ENCODE data around the gene EBNA1BP2.
"Not testable (repeated sequence)": the region's sequence is repeated elsewhere in the genome, so short reads cannot be mapped to it uniquely, and the experiment has no call there.

EBNA1BP2 gene

DNA sequence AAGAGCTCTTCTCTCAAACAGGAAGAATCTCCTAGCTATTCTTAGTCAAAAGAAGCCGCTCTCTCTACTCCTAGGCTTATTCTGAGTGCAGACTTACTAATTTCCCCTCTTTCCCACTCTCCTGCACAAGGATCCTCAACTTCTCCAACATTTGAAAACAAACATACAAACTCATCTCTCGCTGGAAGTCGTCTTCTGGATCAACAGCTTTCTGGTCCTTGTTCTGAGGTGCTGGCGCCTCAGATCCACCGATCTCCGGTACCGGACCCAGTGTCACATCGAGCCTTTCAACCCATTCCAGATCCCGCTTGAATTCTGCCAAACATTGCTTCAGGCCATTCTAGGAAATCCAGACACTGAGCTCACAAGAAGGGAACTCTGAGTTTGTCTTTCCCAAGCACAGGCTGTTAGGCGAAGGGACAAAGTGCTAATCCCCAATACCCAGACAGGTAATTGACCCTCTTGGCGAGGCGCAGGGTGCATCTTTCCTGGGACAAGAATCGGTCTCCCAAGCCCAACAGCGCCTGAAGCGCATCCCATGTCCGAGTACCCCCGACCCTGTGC lies 696 bp downstream of the EBNA1BP2 start:
- DNase-seq: no peak

DNA sequence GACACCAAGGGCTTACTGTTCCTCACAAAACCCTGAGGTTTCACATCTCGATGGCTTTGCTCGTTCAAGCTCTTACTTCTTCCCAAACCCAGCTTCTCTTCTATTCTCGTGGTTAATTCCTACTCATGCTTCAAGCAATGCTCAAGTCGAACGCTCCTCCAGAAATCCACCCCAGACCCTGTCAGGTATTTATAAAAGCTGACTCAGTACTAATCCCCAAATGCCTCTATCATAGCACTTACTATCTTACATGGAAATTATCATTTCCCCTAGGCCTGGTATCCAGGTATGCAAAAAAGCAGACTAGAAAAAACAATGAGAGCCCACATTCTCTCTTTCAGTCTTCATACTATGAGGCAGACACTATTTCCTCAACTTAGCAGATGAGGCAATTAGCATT lies 6.3 kb downstream of the EBNA1BP2 start:
- DNase-seq: no peak

DNA sequence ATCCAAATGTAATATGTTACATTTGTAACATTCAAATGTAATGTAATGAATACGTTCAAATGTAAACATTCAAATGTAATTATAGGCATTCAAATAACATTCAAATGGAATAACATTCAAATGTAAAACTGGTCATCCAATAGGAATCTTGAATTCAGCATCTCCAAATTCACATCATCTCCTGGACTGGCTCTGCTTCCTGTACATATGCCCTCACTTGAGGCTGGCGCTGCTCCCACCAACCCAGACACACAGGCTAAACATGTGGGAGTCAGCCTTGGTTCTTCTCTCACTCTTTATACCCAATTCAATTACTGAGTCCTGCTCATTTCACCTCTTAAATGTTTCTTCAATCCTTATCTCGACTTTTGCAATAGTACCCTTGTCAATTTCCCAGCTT lies 6.9 kb downstream of the EBNA1BP2 start:
- DNase-seq: no peak

DNA sequence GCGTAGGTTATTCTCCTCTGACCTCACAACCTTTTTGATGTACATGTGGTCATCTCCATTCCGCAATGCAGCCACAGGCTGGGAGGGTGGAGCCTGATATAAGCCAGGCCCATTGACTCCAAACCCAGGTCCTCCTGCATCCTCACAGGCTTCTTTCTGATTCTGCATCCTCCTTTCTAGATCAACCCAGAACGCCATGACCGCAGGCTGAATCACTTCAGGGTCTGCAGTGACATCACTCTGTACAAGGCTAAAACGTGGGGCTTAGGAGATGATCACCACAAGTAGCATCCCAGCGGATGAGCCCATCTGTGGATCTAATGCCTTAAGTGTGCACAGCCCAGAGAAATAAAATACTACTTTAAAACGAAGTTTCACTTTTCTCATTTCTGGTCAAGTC lies 16.1 kb downstream of the EBNA1BP2 start:
- no peak for DNase-seq

DNA sequence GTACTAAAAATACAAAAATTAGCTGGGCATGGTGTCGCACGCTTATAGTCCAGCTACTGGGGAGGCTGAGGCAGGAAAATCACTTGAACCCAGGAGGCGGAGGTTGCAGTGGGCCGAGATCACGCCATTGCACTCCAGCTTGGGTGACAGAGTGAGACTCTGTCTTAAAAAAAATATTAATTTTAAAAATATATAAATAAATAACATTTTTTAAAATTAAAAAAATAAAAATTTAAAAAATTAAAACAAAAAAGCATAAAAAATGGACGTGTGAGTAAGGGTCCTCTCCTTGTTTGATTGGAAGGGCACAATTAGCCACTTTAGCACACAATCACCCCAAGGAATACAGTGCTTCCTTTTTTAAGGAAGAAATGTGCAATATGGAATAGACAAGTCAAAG lies 18.6 kb downstream of the EBNA1BP2 start:
- no peak for DNase-seq

DNA sequence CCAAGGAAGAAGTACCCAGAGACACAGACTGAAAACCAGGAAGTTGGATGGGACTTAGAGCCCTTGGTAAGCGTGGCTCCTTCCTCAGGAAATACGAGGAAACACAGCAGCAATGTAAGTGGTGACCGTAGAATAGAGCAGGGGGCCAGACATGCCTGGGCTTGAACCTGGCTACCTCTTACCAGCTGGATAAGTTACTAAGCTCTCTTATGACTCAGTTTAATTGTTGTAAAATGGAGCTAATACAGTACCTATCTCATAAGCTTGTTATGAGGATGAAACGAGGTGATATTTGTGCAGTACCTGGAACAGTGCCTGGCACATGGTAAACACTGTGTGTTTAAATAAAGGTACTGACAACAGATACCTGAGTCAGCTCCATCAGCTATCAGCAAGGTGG lies 19.2 kb downstream of the EBNA1BP2 start:
- DNase-seq: no peak

DNA sequence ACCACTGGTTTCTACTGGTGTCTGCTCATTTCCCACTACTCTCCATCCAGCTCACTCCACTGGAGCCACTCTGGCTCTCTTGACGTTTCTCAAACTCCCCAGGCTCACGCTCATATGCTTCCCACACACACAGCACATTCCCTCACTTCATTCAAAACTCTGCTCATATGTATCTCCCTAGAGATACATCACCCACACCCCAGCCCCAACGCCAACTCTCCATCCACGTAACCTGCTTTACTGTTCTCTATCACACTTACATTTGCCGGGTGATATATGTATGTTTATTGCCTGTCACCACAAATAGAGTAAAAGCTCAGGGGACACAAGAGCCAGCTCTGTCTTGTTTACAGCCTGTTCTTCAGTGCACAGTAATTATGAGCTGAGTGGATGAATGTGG lies 22.2 kb downstream of the EBNA1BP2 start:
- peak in 1 of 3 experiments; percentile 8 for DNase-seq

DNA sequence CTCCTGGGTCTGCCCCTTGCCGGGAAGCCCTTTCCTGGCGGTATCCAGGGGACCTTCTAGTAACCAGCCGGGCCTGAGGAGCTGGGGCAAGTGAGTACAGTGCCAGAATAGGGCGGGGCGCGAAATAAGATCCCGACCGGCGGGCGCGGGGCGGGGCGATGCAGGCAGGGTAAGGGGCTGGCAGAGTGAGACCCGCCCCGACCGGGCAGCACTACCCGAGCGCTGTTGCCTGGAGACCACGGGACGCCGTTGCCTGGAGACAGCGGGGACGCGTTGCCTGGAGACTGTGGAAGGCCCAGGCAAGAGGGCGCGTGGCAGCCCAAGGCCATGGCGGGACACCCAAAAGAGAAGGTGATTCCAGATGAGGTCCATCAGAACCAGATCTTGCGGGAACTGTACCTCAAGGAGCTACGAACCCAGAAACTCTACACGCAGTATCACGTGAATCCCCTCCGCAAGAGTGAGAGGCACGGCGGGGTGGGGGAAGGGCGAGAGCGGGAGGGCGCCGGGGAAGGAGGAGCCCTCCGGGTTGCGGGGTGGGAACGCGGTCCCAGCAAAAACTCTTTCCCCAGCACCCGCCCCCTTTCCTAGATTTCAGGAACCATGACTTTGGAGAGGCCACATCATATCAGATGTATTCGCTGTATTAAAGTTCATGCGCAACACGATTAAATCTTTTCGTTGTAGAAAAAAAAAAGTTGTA lies 24.3 kb downstream of the EBNA1BP2 start:
- peak; percentile 89 to 94 (median 90) for DNase-seq

DNA sequence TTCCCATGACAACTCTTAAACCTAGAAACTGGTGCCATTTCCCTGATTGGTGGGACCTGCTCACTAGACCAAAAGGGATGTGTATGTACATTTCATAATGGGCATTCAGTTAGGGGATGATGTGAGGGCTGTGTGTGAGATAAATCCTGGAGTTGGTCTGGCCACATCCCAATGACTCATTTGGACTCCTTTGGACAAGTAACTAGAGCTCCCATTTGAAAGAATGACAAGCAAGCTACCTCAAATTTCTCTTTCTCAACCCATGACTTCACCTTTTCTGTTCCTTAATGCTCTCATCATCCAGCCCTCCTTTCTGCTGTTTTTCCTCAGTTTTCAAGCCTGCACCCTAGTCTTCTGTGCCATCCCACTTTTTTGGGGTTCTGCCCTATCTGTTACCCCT lies 27.9 kb downstream of the EBNA1BP2 start:
- no peak for DNase-seq

DNA sequence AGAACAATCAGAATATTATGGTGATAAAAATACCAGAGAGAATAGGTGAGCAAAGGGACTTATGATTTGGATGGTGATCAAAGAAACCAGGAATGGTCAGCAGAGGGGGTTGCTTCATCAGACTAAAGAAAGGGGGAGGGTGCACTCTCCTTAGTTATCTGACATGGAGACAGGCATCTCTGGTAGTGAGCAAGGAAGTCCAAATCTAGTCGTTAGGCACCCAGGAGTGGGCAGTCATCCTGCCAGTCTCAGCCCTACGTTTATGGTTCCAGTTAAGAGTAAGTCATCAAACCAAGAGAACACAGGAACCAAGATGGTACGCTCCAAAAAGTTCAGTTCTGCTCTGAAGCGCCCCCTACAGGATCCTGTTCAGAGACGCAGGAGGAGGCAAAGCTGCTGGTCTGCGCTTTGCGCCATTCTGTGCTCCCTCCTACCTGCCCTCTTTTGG lies 28.6 kb downstream of the EBNA1BP2 start:
- DNase-seq: no peak

DNA sequence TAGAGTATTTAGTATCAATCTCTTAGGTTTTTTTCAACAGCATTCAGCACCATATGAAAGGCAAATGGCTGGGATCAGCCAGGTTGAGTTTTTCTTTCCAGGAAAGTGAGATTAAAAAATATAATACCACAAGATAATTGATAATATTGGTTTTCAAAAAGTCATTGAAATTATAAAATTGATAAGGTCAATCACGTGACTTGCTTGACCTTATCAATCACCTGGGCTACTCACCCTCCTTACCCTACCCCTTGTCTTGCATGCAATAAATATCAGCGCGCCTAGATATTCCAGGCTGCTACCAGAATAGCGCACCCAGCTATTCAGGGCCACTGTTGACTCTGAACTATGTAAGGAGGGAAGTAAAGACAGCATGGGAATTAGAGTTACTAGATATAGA lies 31.5 kb downstream of the EBNA1BP2 start:
- DNase-seq: no peak

DNA sequence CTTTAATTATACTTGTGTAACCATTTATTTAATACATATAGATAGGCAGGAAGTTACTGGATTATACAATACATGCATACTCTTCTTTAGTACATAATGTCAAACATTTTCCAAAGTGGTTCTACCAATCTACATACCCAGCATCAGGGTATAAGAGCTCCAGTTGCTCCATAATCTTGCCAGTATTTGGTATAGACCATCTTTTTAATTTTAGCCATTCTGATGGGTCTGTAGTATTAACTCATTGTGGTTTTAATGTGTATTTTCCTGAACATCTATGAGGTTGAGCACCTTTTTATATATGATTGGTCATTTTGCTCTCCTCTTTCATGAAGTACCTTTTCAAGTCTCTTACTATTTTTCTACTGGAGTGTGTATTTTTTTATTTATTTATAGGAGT lies 32.1 kb downstream of the EBNA1BP2 start:
- DNase-seq: no peak

DNA sequence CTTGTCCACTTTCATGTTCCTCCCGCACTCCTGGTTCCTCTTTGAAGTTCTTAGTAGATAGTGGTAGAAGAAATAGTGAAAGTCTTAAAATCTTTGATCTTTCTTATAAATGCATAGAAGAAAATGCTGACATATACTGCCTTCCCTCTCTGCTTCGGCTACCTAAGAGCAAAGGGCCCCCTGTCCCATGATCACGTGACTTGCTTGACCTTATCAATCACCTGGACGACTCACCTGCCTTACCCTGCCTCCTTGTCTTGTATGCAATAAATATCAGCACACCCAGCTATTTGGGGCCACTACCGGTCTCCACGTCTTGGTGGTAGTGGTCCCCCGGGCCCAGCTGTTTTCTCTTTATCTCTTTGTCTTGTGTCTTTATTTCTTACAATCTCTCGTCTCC lies 32.8 kb downstream of the EBNA1BP2 start:
- DNase-seq: not testable (repeated sequence)

DNA sequence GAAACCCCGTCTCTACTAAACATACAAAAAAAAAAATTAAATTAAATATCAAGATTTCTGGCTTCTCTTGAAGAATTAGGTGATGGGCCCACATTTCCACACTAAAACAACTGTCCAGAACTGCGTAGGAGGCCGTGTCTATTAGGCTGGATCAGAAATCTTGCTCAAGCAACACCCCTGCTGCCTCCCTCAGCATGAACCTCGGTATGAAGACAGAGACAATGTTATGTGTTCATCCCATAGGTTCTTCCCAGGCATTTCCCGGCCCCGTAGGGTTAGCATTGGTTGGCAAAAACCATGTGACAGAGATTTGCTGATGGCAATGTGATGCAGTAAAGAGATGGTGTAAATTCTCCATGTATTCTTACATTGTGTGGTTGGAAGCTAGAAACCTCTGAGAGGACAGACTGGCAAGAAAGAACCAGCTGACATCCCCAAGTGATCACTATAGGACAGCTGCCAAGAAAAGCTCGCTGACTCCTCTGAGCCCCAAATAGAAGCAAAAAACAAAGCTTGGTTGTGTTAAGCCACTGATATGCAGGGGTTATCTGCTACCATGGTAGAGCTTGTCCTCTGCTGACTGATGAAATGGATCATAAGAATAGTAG lies 34.5 kb downstream of the EBNA1BP2 start:
- no peak for DNase-seq

DNA sequence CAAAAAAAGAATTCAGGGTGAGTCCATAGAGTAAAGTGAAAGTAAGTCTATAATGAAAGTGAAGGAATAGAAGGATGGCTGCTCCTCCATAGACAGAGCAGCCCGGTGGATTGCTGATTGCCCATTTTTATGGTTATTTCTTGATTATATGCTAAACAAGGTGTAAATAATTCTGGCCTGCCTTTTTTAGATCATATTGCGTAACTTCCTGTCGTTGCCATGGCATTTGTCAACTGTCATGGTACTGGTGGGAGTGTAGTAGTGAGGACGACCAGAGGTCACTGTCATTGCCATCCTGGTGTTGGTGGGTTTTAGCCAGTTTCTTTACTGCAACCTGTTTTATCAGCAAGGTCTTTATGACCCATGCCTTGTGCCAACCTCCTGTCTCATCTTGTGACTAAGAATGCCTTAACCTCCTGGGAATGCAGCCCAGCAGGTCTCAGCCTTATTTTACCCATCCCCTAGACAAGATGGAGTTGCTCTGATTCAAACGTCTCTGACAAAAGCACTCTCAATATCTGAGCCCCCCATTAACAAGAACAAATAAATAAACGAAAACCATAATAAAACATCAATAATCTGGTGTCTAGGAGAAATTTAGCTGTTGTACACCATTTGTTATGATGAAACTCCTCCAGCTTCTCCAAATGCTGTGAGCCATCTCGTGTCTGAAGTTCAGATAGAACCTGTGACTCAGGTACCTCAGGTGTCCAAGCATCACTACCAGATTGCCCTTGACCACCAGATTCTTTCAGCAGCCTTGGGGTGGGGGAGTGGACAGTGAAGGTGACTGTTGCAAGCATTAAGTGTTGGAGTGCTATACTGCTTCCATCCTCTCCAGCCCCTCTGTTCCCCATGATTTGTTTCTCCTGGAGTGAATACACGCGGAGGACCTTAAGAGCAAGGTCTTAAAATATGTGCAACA lies 36.0 kb downstream of the EBNA1BP2 start:
- no peak for DNase-seq

DNA sequence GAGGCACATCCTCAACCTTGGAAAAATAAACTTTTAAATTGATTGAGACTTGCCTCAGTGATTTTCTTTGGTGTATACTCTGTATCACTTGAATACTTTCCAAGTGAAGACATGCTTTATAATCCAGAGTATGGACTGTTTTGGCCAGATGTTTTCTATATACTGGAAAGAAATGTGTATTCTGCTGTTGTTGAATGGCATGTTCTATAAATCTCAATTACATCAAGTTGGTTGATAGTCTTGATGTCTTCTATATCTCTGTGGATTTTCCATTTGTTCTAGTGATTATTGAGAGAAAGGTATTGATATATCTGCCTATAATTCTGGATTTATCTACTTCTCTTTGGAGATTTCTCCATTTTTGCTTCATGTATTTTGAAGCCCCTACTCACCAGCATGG lies 37.5 kb downstream of the EBNA1BP2 start:
- DNase-seq: no peak

DNA sequence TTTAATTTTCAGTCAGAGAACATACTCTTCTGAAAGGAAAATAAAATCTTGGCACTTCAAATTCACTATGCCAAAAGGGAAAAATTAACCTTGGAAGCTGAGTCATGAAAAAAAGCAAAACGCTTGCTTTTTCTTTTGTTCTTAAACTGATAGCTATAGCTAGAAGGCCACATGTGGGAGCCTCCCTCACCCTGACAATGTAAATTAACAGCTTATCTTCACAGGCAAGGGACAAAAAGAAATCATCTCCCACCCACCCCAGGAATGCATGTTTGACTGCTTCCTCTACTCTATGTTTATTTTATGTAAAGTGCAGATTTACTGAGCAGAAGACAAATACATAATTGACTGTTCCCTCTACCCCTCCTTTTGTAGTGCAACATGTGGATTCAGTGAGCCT lies 38.0 kb downstream of the EBNA1BP2 start:
- no peak for DNase-seq

DNA sequence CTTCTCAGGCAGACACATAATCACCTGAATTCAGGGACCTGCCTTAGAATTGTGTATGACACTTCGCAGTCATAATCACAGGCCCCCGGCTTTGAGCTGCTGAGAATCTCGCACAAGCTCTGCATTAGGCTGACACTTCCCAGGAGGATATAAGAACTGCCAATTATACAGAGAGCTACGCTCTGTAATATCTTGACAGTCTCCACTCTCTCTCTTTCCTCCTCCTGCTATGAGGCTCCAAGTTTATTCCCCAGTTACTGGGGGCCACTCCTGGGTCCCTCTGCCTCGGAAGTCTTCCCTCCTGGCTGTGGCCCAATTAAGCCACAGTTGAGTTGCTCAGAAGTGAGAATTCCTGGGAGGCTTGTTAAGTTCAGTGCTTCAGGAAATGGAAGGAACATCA lies 42.7 kb downstream of the EBNA1BP2 start:
- no peak for DNase-seq

DNA sequence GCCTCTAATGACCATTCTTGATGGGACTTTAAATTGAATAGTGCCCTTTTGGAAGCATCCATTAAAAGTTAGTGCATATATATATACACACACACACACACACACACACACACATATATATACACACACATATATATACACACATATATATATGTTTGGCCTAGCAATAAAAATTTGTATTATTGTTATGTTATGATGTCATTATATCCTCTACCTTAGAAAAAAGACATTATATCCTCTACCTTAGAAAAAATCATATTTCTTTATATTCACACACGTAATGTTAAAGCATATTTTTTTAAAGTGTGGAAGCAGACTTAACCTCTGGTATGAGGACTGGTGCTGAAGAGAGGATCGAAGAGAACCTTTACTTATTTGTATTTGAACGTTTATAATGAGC lies 43.3 kb downstream of the EBNA1BP2 start:
- DNase-seq: no peak

DNA sequence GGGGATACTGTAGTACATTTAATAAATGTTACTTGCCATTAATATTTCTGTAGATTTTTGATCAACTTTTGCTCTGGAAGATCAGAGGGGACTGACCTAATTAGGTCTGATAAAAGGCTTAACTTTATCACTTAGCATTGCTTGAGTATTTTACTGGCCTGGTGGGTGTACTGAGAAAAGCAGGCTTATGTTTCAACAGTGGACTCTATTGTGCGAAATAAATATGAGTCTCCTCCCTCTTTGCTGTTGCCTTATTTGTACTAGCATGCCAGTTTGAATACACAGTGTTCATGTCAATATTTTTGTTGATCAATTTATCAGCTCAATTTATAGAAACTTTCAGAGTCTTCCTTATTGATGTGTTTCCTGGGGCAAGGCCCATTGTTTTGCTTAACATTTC lies 49.1 kb downstream of the EBNA1BP2 start:
- no peak for DNase-seq

DNA sequence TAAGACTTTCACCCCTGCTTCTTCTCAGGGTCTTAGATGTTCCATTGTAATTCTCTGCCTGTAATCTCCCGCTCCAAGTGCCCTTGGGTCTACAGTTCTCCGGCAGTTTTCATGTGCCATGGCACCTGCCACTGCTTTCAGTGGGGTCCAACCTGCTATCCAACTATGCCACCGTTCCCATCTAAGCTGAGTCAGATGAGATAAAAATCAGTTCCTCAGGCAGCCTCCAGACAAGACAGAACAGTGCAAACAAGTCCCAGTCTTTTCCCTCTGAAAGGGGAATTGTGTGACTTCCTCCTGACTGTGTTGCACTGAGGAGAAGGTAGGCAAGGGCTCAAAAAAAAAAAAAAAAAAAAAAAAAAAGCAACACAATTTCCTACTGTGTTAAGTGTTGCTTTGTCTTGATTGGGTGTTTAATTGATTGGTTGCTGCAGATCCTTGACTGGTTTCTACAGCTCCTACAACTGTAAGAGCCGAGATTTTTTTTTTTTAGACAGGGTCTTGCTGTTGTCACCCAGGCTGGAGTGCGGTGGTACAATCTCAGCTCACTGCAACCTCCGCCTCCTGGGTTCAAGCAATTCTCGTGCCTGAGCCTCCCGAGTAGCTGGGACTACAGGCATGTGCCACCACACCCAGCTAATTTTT lies 50.7 kb downstream of the EBNA1BP2 start:
- peak; percentile 7 to 71 (median 47) for DNase-seq

DNA sequence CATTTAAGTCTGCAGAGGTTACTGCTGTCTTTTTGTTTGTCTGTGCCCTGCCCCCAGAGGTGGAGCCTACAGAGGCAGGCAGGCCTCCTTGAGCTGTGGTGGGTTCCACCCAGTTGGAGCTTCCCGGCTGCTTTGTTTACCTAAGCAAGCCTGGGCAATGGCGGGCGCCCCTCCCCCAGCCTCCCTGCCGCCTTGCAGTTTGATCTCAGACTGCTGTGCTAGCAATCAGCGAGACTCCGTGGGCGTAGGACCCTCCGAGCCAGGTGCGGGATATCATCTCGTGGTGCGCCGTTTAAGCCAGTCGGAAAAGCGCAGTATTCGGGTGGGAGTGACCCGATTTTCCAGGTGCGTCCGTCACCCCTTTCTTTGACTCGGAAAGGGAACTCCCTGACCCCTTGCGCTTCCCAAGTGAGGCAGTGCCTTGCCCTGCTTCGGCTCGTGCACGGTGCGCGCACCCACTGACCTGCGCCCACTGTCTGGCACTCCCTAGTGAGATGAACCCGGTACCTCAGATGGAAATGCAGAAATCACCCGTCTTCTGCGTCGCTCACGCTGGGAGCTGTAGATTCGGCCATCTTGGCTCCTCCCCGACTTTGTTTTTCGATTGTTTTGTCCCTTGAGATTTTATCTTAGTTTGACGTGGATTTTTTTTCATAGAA lies 52.0 kb downstream of the EBNA1BP2 start:
- peak; percentile 56 to 77 (median 62) for DNase-seq

Measured in NCI-H1417 (cell line).